ENCODE results near the gene VPS13D.
"Not testable (repeated sequence)": the region's sequence is repeated elsewhere in the genome, so short reads cannot be mapped to it uniquely, and the experiment has no call there.

Gene VPS13D

DNA sequence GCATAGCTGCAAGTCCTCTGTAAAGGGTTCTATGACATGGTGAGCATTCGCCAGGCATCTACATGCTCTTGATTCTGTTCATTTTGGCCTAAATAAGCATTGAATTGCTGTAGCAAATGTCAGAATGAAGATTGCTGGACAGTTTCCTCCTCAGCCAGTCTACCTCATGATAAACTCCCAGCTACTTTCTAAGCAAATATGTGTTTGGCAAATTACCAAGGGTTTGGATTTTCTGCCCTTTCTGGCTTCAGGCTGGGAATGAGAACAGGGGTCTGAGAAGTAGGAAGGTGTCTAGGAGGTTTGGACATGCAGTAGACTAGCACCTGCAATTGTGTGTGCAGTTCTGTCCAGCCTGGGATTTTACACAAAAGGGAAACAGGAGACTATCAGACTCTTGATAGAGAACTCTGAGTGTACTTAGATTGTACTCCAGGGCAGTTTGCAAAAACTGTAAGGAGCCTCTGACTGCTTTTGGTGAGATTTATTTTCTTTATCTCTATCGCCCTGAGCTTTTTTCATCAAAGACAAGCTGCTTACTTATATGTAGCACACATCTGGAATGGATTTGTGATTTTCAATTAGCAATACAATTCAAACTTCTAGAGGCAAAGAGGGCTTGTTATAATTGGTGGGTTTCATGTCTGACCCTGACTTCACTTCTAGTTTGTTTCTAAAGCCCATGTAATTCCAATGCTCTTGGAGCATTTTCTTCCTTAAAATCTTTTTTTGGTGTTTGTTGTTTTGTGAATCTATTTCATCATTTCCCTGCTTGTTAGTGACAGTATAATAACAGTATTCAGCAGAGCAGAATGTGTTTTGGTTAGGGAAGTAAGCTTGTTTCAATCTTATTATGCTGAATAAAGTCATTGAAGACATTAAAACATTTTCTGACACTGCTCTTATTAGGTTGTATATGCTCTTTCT, 150.8 kb downstream of the VPS13D start:
- DNase-seq: no peak

DNA sequence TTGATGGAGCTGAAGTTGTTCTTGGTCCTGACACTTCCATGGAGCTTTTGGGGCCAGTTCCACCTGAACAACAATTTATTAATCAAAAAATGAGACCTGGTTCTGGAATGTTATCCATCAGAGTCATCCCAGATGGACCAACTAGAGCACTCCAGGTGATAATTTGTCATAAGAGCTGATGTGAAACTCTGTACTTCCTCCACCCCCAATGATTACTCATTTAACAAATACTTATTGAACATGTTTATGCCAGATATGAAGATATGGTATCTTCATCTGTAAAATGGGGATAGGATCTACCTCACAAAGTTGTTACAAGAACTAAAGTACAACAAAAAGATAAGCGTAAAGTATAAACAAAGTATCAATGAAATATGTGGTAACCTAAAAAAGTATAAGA, 153.2 kb downstream of the VPS13D start:
- DNase-seq: no peak

DNA sequence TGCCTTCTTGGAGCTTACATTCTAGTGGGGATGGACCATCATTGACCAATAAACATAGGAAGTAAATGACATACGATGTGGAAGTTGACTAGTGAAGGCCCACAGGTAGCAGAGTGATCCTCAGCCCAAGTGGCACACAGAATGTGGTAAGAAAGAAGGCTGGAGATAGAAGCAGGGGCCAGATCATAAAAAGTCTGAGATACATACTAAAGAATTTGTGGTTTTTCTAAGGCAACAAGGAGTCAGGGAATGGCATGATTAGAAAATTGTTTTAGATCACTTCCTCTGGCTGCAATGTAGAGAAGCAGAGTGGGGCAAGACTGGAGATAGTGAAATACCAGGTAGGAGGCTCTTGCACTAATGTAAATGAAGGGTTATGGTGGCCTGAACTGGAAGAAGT, 154.0 kb downstream of the VPS13D start:
- no peak for DNase-seq

DNA sequence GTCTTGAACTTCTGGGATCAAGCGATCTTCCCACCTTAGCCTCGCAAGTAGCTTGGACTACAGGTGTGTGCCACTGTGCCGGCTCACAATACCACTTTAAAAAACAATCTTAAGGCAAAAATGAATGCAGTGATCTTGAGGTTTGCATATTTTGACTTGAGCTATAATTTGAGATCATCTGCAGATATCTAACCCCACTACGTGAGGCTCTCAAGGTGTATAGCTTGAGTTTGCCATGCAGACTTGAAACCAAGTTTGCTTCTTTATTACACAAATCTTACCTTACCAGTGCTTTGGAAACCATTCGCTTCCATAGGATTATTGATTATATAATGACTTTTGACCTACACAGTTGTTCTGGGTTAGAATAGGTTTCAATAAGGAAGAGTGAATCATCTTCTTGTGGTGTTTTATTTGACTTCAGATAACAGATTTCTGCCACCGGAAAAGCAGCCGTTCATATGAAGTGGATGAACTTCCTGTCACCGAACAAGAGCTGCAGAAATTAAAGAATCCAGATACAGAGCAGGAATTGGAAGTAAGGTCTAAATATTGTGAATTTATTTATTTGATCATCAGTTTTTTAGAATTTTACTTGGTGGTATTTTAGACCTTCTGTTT, 155.1 kb downstream of the VPS13D start:
- DNase-seq: no peak

DNA sequence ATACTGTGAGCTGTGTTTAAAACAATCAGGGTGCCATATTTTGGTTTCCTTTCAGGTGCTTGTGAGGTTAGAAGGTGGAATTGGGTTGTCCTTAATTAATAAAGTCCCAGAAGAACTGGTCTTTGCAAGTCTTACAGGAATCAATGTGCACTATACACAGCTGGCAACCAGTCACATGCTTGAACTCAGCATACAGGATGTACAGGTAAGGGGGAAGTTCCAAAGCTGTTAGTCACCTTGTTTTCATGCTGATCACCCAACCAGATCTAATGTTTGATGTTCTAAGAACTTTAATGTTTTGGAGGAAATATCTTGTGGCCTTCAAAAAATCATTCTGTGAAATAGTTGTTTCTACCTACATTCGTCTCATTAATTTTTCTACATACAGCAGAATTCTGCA, 156.3 kb downstream of the VPS13D start:
- no peak for DNase-seq

DNA sequence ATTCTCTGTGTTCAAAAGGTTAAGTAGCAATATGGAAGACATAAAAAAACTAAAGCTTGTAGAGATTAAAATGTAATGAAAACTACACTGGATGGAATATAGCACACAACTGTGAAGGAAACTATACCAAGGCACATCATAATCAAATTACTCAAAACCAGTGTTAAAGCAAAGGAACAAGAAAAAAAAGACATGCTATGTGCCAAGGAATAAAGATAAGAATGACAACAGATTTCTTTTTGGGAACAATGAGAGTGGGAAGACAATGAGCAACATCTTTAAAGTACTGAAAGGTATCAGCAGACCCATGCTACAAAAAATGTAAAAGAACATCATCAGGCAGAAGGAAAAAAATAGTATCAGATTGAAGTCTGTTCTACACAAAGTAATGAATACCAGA, 157.8 kb downstream of the VPS13D start:
- no peak for DNase-seq

DNA sequence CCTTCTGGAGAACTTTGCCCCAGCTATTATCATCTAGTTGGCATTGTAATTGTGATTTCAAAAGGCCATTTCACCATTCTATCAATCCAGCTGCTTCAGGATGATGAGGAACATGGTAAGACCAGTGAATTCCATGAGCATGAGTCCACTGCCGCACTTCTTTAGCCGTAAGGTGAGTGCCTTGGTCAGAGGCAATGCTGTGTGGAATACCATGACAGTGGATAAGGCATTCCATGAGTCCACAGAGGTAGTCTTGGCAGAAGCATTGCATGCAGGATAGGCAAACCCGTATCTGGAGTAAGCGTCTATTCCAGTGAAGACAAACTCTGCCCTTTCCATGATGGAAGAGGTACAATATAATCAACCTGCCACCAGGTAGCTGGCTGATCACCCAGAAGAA, 160.5 kb downstream of the VPS13D start:
- DNase-seq: not testable (repeated sequence)

DNA sequence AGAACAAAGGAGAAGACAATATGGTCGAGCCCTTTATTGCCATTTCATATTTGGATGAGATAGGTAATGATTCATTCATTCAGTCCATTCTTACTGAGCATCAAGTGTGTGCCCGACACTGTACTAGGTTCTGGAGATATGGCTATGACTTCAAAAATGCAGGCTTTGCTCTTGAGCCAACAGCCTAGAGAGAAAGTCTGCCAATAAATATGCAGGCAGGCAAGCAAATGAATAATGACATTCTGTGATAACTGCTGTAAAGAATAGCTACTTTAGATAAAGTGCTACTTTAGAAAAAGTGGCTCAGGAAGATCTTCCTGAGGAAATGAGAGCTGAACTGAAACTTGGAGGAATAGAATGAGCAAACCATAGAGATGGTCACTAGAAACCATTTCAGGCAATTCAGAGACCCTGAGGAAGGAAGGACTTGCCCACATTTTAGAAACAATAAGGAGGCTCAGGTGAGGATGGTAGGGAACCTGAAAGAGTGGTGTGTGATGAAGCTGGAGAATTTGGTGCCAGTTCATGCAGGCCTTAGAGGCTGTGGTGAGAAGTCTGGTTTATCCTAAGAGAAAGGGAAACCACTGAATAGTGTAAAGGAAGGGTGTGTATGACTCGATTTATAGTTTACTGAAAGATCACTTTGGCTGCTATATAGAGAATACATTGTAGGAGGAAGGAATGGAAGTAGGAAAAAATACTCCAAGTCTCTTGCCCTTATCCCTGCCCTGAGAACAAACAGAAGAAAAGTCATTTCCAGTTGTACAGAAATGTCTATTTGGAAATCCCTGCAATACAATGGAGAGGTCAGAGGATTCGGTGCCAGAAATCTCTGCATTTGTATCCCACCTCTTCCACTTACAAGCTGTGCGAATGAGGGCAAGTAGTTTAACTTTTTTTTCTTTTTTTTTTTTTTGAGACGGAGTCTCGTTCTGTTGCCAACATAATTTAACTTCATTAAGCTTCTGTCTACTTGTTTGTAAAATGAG, 167.9 kb downstream of the VPS13D start:
- DNase-seq: no peak

DNA sequence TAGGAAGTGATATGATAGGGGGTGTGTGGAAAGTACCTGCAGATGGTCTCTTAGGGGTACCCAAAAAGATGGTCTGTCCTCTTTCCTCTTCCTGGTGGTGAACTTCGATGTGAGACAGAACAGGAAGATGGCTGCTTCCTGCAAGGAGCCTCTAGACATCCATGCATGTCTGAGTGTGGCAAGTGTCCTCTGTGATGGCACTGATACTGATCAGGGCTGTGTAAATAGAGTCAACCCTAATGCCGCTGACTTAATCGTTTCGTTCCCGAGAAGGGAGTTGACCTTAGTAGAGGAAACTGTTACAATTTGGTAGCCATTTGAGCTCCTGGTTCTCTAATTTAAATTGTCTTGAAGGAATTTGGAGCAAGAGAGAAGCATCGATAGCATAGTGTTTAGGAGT, 168.6 kb downstream of the VPS13D start:
- no peak for DNase-seq

DNA sequence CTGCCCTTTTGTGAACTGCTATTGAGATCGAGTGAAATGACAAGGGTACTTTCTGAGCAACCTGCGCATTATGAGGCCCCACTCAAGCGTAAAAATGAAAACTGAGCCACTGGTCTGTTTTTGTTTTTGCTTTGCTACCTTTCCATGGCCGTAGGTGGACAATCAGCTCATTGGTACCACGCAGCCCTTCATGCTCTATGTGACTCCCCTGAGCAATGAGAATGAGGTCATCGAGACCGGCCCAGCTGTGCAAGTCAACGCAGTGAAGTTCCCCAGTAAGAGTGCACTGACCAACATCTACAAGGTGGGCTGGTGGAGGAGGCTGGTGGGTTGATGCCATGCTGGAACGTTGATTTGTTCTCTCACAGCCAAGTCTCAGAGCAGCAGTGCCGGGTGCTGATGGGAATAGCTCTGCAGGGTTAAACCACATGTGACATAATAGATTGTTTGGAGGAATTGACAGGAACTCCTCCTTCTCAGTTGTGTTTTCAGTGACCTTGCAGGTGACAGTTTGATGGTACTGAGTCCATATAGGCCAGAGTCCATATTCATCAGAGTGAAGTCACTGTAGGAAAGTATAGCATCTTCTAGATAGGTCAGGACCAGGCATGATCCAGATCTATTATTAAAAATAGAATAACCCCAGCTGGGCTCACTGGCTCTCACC, 170.3 kb downstream of the VPS13D start:
- DNase-seq: no peak

DNA sequence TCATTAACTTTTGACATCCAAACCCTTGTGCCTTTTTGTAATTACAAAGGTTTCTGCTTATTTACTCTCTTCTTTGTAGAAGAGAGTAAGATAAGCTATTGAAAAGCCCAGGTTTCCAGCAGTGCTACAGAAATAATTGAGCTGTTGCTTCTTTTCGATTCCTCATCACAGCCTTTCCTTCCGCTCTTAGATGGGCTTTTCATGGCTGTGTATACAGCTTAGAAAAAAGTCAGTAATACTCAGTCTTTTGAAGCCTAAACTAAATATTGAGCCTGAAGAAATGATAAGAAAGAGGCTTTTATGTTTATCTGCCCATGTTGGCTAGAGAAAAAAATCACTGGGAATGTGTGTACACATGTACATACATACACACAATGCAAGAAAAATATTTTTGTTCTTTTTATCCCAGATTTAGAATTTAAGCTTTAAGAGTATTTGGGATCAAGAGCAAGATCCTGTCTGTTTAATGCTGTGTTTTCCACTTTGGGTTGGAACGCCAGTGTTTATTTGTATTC, 172.4 kb downstream of the VPS13D start:
- DNase-seq: no peak

DNA sequence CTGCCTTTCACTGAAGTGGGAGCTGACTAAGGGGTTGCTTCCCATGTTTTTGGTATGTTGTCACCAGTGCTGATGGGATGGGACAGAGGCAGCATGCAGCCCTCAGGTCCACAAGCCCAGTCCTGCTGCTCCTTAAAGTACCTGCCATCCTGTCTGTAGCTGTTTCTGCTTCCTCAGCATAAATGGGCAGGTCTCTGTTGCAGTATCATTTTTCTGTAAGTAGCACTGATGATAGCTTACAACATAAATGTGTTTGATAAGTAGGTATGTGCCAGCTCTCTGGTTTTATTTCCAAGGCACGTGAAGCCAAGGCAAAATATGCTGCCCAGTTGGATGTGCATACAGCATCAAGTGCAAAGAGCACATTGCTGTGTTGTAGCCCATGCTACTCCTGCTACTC, 173.0 kb downstream of the VPS13D start:
- no peak for DNase-seq

DNA sequence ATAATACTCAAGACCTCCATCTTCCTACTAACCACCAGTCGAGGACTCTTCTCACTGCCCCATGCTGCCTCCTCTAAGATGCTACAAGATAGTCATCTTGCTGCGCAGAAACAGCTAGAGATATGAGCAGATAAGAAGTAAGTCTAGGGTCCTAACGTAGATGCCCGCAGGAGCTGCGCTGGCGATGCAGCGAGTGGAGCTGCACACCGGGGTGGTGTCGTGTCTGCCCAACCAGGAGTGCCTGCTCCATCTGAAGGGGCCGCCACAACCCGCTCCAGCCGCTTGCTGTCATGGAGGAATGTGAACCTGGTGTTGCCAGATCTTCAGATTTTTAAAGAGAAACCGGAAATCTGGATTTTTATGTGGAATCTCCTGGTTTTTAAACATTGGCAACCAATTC, 175.1 kb downstream of the VPS13D start:
- no peak for DNase-seq

DNA sequence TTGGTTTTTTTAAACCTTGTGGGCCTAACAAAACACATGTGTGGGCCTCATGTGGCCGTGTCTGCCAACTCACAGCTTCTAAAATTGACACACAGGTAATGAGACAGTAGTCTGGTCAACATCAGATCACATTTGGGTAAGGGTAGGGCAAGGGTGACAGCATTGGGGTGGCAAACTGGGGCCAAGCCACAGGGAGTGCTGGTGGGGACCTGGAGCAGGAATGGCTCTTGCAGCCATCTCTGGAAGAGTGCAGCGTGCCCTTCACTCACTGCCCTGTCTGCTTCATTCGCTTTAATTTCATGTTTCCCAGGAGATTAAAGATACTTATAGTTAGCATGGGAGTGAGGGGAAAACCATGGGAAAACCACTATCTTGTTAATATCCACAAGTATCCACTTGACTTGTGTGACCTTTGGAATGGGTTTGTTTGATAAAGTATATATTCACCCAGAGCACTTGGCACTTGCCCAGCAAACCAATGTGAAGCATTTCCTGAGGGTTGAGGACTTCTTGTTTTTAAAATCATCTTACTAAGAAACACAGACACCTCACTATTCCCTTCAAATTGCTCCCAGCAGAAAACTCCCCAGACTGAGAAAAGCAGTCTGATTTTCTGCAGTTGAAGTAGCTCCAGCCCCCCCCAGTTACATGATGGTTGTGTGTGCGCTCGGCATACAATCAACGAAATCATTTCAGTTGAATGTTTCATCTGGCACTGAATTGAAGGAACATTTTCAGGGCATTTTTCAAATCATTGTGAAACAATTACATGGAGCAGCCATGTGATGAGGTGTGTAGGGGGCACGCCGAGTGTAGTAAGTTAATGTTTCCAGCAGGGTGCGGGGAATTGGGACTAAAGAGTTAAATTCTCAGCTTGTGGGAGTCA, 175.7 kb downstream of the VPS13D start:
- DNase-seq: no peak

DNA sequence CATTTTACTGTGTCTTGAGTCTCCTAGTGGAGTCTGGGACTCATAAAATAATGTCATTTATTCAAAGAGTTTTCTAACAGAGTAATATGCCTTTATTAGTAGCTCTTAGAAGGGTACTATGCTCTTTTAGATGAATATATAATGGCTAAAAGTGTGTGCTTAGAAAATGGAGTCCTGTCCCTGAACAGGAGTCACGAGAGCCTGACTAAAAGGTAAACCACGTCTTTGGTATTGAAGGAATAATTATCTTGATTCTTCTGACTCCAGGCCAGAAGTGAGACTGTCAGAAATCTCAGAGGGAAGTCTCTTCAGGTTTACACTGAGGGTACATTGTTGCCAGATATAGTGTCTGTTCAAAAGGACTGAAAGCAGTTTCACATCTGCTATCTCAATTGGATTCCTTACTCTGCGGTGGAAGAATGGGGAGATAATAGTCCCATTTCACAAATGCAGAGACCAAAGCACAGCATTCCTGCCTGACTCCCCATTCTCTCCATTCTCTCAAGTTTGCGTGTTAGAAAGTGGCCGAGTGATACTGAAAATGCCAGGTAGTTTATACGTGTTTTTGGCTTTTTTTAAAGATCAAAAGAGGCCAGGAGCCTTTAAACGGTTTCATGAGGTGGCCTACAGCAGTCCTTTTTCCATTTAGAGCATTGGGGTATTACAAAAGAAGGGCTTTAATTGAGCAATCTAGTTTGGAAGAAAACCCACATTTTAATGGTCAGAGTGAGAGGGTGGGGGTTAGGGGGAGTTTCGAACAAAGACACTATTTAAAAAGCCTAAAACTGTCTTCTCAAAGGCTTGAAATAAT, 176.6 kb downstream of the VPS13D start:
- no peak for DNase-seq

DNA sequence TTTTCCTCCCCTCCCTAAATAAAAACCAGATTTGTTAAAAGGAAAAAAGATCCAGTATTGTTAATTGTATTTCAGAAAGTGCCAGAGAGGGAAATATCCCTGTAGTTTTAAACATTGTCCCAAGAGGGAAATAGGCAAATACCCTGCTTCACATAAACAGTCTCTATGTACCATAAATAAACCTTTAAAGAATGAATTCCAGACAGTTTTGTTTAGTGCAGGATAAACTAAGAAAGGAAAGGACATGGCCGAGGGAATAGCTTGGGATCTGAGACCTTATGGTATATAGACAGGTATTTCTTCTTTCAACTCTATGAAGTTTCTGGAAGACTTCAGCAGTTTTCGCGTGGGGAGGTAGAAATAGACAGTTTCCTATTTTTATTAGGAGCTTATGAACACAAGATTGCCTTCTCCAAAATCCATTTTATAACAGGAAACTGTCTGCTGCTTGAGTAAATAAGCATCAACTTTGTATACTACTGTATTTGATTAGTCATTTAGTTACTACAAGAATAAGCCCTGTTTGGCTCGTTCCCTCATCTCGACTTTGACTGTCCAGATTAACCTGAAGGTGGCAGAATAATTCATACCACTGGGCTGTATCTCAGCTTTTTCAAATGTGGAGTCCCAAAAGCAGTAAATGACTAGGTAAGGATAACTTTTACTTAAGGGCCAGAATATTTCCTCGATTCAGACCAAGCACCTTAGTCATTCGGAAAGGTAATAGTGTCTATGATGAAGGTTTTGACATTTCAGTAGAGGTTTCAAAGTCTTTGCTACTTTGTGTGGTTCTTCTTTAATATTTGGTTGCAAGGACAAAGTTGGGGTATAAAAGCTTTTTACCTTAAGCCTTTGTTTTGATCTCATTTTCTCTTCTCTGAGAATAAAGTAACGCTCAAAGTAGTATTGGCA, 177.5 kb downstream of the VPS13D start:
- DNase-seq: no peak

DNA sequence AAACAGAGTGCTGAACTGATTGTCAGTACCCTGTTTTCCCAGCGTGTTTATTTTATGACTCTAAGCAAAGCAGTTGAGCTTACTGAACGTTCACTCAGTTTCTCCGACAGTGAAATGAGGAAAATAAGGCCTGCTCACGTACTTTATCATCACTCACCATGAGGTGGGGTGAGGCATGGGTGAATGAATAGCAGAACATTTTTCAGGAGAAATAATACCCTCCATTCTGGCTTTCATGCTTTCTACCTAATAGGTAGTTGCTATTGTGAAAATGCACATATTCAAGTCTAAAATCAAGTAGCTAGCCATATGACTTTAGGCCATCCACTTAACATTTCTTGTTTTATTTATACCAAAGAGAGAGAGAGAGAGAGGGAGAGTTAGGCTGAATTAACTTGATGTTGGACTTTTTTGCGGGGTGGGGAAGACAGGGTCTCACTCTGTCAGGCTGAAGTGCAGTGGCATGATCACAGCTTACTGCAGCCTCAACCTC, 178.2 kb downstream of the VPS13D start:
- DNase-seq: no peak

DNA sequence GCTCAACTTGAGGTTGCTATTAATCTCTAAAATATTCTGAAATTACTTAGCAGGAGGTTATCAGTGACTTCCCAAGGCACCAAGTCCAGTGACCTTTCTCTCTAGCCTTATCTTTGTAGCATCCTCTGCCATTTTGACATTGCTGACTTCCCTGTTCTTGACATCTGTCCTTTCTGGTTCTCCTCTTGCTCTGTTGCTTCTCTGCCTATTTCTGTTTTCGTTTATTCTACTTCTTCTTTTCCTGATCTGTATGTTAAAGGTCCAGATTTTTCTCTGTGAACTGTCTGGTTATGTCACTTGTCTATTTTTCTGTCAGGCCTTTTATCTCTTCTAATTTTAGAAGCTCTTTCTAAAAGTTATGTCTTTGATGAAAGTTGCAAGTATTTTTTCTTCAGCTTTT, 178.8 kb downstream of the VPS13D start:
- DNase-seq: no peak

DNA sequence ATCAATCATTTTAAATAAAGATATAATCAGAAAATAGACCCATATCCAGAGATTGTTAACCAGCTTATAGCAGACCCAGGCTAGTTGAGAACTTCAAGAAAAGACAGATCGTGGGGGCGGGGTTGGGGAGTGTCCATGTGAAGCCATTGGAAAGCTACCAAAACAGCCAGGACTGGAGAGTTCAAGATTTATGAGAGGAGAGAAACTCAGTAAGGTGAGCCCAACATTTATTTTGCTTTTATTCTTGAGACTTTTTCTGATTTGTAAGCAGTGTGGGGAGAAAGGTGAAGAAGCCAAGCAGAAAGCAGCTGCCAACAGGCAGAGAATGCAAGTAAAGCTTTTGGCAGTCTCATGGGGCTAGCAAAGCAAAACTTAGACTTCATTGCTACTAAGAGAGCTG, 179.9 kb downstream of the VPS13D start:
- DNase-seq: no peak

Data from activated effector memory CD4-positive, alpha-beta T cell treated with Interleukin-2 at 50 U/mL for 16 hours (primary cell).